HG03439 (cell line): Measurements from ENCODE around the gene CLIC4.

Source experiments
- ATAC-seq: cut with Tn5 transposase; IDR thresholded peaks from one replicate; pipeline ENCODE4 v1.9.1; 2021; ENCODE audit warnings: mild to moderate bottlenecking, moderate library complexity; ENCODE audit not compliant: unreplicated experiment

Gene CLIC4

DNA sequence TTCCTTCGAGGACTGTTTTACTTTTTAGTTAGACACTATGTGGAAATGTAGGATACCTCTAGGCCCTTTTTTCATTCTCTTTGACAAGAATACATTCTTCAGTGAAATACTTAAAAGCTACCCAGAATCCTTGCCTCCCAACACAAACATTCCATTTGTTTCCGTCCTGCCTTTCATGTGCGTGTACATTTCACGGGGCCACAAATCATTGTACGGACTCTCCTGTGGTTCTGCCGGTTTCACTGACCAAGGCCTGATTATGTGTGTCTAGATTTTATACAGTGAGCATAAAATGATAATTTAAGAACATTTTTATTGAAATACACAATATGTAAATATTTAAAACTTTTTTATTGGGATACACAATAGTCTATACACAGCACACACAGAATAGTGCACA lies 108.4 kb downstream of the CLIC4 start:
- ATAC-seq = no peak

DNA sequence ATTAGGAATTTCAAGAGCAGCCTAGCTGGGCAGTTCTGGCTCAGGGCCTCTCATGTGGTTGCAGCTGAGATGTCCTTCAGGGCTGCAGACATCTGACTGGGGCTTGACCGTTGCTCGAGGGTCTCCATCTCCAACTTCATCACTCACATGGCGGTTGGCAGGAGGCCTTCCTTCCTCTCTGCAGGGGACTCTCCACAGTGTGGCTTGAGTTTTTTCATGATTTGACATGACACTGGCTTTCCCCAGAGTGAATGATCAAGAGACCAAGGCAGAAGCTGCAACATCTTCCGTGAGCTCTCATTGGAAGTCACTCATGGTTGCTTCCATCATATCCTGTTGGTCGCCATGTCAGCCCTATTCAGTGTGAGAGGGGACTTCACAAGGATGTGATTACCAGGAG lies 110.2 kb downstream of the CLIC4 start:
- no peak for ATAC-seq

DNA sequence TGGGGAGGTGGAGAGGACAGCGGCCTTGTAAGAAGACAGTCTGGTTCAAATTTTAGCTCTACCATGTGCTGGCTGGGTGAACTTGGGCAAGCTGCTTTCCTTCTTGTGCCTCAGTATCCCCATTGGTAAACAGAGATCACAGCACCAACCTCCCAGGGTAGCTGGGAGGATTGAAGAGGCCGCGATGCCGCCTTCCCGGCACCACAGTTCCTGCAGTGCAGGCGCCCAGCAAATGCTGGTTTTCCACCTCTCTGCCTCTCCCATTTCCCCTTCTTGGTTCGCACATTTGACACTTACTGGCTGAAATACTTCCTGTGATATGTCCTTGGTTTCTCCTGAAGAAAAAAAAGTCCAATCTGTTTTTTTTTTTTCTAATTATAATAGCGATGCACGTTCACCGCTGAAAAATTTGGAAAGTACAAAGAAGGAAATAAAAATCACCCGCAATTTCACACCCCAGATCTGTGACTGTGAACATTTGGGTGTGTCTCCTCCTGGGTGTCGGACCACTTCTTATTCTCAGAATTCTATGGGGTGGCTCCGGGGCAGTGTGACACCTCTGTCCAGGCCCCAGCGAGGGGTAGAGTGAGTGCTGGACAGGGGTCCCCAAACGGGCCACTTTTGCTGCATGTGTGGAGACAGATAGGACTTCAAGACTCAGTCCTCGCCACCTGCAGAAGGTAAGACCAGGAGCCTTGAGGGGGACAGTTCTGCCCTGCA lies 111.7 kb downstream of the CLIC4 start:
- no peak for ATAC-seq

DNA sequence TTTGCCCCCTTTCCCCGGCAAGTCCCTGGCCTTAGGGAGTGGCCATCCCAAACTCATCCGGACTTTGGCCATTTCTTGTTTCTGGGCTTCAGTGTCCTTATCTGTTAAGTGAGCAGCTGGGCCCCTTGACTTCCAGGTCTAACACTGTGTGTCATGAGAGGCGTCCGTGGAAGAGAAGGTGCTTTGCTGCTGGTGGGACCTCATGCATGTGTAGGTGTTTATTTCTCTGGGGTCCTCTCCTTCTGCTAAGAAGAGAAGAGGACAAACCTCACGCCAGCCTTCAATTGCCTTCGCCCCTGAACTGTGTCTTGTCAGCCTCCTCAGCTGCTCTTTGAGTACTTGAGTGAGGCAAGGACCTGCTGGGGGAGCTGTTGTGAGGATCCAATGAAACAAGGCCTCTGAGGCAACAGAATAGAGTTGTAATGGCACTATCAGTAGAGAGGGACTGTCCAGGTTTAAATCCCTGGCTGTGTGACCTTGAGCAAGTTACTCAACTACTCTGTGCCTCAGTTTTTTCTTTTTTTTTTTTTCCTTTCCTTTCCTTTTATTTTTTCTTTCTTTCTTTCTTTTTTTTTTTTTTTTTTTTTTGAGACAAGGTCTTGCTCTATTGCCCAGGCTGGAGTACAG lies 112.4 kb downstream of the CLIC4 start:
- ATAC-seq = no peak

DNA sequence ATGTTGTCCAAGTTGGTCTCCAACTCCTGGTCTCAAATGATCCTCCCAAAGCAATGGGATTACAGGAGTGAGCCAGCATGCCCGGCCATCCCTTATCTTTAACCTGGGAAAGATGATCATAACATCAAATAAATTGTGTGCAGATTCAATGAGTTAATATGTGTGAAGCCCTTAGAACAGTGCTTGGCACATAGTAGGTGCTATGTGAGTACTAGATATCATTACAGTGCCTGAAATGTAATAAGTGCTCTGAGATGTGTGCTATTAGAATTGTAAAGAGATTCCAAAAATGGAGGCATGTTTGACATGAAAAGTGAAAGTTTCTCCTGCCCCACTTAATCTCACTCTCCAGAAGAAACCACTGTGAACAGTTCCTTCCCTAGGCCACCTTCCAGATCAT lies 113.0 kb downstream of the CLIC4 start:
- ATAC-seq = no peak

DNA sequence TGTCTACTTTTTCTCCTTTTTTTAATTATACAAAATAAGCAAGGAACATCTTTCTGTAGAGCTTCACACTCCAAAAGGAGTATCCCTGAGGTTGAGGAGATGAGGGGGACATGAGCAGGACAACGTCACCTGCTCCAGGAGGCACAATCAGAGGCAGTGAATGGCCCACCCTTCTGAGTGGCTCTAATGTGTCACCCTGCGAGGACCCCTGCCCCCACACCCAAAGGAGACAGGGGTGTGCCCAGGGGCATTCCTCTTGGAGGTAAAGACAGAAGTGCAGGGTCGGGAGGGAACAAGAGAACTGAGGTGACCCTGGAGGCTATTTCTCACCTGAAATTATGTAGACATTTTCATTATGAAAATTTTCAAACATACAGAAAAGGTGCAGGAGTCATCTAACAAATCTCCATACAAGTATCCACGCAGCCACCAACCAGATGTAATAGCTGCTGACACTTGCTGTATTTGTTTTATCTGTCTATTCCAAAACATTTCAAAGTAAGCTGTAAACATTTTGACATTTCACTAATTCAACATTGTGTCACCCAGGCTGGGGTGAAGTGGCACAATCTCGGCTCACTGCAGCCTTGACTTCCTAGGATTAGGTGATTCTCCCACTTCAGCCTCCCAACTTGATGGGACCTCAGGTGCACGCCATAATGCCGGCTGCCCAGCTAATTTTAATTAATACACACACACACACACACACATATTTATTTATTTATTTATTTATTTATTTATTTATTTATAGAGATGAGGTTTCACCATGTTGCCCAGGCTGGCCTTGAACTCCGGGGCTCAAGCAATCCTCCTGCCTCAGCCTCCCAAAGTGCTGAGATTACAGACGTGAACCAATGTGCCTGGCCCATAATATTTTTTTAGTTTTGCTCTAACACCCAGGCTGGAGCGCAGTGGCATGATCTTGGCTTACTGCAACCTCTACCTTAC lies 114.1 kb downstream of the CLIC4 start:
- ATAC-seq = no peak

DNA sequence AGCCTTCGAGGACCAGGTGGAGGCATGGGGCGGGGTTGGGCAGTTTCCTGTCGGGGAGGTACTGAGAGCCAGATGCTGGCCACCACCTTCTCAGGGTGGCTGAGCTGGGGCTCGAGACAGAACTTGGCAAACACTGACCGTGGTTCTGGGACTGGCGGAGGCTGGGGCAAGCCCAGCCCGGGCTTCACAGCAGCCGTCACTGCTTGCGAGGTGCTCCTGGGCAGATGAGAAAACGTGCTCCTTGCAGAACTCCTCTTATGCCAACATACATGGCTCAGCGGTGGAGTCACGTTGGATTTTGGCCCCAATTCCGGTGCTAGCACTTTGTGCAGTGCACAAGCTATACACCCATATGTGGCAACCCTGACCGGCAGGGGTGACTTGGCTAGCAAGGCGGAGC lies 115.6 kb downstream of the CLIC4 start:
- ATAC-seq = no peak

DNA sequence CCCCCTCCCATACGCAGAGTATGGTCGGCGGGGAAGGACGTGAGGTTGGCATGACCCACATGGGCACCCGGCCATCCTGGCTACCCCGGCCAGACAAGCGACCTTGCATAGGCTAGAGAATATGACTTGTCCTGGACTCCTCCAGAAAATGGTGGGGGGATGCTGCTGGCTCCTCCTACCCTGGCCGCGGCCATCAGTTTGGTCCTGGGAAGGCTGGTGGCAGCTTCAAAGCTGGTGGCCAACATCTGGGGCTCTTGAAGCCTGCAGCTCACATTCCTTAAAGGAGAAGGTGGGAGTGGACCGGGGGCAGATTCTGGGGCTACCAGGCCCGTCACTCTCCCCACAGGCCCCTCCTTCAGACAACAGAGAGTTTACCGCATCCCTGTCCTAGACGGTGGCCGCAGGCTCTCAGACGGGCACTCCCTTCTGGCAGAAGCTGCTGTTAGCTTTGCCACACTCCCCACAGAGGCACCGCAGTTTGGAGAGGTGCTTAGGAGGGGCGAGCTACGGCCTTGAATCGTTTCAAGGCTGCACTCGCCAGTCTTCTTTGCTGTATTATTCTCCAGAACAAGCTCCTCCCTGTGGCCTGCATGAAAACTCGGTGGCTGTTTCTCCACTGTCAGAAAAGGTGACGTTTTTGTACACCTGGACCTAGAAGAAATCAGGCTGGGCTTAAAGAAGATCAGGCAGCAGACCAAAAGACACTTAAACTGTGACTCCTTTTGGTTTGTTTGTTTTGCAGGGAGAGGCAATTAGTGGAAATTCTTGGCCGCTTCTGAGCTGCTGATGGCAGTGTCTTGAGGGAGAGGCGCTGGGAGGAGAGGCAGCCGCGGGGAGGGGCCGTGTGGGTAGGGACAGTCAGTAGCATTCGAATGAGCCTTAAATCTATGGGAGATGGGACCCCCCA lies 116.8 kb downstream of the CLIC4 start:
- no peak for ATAC-seq

DNA sequence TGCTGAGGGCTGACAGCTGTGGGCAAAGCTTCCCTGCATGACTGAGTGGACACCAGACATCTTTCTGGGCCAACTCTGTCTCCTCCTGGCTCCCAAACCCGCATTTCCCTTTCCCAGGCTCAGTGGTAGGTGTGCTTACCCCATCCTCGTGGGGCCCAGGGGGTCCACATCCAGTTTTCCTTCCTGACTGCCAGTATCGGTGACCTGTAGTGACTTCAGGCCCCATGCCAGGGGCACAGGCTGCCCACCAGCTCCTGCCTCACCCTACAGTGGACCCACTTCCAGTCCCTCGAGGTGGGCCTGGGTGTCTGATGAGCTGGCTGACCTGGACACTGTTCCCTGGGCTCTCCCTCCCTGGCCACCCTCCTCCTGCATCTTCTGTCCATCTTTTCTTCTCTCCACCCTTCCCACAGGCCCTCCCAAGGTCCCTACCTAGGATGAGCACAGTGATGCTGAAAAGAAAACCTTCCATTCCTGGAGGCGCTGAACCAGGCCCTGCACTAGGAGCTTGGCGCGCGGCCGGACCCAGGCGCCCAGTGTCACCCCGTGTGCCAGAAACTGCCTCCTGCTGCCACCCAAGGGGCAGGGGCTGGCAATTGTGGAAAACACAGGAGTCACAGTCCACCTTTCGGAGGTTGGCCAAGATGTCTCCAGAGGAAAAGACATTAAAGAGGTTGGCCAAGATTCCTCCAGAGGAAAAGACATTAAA lies 117.7 kb downstream of the CLIC4 start:
- ATAC-seq = no peak

DNA sequence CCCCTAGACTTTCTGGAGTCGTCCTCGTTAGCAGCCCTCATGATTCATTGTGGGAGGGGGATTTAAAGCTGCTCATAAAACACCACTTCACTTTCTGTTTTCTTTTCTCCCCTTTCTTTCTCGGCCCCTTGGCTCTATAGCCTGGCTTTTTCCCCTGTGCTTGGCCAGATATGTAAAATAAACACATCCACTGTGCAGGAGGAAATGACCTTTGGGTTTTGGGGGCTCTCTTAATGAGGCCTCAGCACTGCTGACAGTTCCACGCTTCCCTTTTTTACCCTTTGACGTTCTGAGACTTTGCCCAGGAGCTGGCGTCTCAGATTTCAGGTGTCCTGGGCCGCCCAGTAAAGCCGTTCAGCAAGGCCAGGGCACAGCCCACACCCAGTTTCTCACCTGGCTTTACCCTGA lies 119.1 kb downstream of the CLIC4 start:
- no peak for ATAC-seq

DNA sequence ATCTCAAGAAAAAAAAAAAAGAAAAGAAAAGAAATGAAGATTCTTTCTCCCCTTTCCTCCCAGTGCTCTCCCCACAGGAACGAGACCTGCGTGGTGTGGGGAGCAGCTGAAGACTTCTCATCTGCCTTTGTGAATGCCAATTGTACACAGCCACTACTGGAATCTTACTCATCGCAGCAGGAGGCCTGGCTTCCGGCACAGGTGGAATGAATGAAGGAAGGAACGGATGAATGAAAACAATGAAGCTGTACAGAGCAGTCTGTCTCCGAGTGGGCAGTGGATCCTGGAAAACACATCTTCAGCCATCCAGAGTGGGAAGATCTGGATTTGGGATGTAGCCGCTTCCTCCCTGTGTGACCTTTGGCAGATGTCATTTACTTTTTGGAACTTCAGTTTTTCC lies 119.9 kb downstream of the CLIC4 start:
- ATAC-seq = no peak

DNA sequence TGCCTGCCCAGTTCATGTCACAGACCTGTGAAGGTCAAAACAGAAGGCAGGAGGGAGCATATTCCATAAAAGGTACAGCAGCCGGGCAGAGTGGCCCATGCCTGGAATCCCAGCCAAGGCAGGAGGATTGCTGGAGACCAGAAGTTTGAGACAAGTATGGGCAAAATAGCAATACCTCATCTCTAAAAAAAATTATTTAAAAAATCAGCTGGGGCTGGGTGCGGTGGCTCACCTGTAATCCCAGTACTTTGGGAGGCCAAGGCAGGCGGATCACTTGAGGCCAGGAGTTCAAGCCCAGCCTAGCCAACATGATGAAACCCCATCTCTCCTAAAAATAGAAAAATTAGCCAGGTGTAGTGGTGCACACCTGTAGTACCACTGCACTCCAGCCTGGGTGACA lies 120.3 kb downstream of the CLIC4 start:
- ATAC-seq = no peak

DNA sequence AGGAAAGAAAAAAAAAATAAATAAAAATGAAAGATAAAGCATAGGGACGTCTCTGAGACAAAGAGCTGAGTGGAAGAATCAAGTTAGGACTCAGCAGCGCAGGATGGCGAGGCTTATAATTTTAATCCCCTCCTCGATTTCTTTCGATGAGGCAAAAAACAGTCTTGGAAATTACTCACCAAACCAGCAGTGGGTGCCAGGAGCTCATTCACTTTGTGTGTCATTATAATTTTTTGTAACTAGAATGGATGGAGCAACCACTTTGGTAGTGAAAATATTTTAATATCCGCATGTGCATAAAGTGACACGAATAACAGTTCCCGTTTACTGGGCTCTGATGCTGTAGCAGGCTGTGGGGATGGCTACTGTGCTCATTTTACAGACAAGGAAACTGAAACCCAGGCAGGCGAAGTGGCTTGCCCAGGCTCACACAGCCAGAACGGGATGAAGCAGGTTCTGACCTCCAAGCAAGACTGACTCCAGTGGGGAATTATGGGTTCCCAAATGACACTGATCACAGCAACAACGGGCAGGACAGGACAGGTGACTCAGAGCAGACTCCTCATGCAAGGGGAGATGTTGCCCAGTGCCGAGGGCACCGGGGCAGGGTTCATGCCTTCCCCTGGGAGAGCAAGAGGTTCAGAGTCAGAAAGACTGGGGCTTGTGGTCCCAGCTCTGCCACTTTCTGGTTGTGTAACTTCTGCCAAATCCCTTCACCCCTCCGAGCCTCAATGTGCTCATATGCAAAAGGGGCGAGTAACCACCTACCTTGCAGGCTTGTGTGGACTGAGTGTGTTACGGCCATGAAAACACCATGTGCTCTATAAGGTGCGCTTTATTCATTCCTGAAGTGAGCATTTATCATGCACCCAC lies 121.2 kb downstream of the CLIC4 start:
- ATAC-seq = no peak

DNA sequence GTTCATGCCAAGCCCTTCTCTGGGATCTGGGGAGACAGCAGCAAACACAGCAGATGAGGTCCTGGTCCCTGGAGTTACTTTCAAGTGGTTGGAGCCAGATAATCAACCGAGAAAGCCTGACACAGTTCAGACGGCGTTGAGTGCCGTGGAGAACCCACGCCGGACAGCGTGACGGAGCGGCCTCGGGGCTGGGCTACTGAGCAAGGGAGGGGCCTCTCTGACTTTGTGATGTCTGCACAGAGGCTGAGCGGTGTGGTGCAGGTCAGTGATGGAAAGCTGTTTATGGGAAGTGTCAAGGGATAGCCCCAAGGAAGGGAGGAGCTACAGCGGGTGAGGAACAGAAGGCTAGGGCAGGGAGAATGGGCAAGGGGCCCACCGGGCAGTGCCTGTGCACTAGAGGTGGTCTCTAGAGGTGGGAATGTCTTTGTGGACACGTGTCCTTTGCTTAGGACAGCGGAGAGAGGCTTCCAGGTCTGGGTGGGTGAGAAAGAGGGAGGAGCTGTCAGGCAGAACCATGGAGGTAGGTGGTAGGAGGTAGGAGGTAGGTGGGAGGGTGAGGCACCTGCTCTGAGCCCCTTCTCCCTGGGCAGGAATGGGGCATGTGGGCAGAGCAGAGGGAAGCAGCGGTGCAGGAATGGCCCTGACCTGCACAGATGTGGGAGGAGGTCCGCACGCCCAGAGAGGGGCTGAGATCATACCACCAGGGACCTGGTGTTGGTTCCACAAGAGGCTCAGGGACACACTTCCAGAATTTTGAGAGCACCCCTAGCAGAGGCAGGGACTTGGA lies 122.0 kb downstream of the CLIC4 start:
- ATAC-seq = no peak

DNA sequence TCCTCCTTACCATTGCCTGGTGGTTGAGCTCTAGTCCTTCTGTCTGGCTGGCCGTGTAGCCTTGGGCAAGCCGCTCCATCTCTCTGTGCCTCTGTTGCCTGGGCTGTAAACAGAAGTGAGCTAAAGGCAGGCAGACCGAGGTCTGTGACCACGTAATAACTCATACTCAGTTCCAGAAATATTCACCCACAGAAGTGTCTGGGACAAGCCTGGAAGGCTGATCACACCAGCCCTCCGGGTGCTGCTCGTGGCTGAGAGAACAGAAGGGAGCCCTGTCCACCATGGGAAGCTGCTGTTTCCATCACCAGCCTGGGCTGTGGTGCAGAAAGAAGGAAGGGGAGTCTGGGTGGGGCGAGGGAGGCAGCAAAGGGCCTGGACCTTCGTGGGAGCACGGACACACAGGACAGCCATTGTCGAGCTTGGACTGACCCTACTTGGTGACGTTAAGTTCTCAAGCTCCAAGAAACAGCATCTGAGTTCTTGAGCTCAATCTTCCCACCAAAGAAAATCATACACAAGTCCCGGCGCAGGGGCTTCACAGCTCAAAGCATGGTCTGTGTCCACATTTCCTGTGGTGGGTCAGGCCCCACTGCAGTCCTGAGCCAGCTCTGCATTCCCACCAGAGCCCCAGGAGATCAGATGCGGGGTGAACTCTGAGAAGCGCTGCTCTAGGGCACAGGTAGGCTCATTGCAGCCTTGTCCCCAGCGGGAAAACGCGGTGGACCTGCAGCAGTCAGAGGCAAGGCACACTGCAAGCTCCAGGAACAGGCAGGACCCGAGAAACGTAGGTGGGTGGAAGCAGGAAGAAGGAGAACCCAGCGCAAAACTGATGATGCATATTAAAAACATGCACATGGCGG lies 123.0 kb downstream of the CLIC4 start:
- ATAC-seq = no peak

DNA sequence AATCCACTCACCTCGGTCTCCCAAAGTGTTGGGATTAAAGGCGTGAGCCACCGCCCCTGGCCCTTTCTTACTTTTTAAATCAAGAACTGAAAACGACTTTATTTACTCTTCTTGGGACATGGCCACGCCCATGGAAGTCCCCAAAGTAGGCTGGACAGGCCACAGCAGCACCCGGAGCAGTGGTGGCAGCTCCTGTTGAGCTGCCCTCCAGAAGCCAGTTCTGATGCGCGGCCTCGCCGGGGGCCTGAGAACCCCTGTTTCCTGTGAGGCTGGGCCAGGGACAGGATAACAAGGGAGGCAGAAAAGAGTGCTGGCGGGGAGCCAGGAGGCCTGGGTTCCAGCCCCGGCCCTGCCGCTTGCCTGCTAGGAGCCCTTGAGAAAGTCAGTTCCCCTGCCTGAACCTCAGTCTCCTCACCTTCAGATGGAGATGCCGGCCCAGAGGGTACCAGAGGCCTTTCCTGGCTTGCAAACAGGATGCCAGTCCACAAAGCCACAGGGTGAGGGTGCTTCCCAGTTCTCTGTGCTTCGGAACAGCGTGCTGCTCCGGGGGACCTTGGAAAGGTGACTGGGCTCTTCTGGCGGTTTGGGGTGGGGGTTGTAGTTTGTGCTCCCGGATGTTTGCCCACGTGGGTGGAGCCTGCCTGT lies 125.4 kb downstream of the CLIC4 start:
- ATAC-seq = no peak

DNA sequence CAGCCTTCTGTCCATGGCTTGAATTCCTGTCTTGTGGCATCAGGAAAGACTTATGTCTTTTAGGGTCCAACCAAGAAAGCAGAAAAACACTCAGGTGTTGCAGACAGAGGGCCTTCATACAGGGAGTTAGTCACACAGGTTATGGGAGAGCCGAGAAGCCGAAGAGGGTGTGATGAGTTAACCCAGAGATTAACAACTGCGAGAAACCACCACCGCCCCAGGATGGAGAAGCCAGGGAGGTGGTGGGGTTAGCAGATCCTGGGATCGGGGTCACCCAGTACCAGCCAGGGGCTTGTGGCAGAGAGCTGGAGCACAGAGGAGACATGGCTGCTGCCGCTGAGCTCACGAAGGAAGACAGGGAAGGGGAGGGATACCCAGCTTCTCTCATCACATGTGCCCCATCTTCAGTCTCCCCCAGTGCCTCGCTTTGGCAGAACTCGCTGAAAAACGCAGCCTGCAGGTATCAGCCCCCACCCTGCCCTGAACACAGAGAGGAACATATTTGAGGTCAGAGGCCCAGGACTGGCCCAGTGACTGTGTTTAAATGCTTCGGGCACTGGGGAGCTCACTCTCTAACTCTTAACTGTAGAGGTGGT lies 126.2 kb downstream of the CLIC4 start:
- no peak for ATAC-seq
